Thoracic aorta (tissue), 2 donors: ENCODE measurements around the gene DNAAF5. TPM values are rescaled to one million over a fixed set of nuclear protein-coding genes. Genes with fewer than 3 reads are reported as not detected.

ENCODE experiments used
- ATAC-seq: fragments of 150-250 bp; one replicate; pipeline ENCODE4 v1.8.0; 2017; ENCODE audit warnings: low read depth; ENCODE audit not compliant: insufficient number of reproducible peaks, low FRiP score
- DNase-seq: peaks from one replicate; pipeline ENCODE4 v3.0.0-alpha.2; 2020; ENCODE audit warnings: low spot score
- H3K27ac ChIP-seq, 2 donors: fragments of 200-600 bp; sonication (generic); 1 replicate in 1 of 2; 2 replicates in 1 of 2; pipeline ENCODE4 v1.5.1; 2016; ENCODE audit warnings: mild to moderate bottlenecking in 2 of 2, moderate library complexity in 2 of 2
- H3K27me3 ChIP-seq: fragments of 200-600 bp; sonication (generic); replicated peaks from 2 replicates; pipeline ENCODE4 v1.6.0; 2016; ENCODE audit warnings: mild to moderate bottlenecking; ENCODE audit not compliant: insufficient read depth
- H3K36me3 ChIP-seq: fragments of 200-600 bp; sonication (generic); one replicate; pipeline ENCODE4 v1.5.1; 2016
- H3K4me1 ChIP-seq, 2 donors: fragments of 200-600 bp; sonication (generic); 1 replicate in 1 of 2; 2 replicates in 1 of 2; pipeline versions ENCODE4 v1.5.1 to v1.6.0; 2016; ENCODE audit warnings: low read depth in 2 of 2, mild to moderate bottlenecking in 1 of 2; ENCODE audit not compliant: control insufficient read depth in 1 of 2
- H3K4me3 ChIP-seq: fragments of 200-600 bp; sonication (generic); 2 replicates; pipeline ENCODE4 v1.5.1; 2016; ENCODE audit warnings: mild to moderate bottlenecking
- H3K9me3 ChIP-seq: fragments of 200-600 bp; sonication (generic); 2 replicates; pipeline ENCODE4 v1.5.1; 2016
- total RNA-seq, 2 donors: library from RNA; depleted of rRNA; stranded (reverse); fragments of >200 nt; gene quantifications; one replicate each; pipeline versions ENCODE4 v1.1.0 to v1.2.3, GENCODE V29; 2016
- TF ChIP-seq, protein P1 (sequence below): fragments of 200-600 bp; sonication (generic); IDR thresholded peaks from one replicate; pipeline ENCODE4 v1.5.1; 2019; ENCODE audit warnings: antibody characterized with exemption

The DNAAF5 gene
- total RNA-seq, 2 donors from 2014 or later, result 16.7 to 23.4 TPM

GRCh38 chr7:683526-684205 is 42.8 kb upstream of the DNAAF5 start:
- H3K27ac ChIP-seq, result no peak overlapping the region
- H3K9me3 ChIP-seq, result peaks cover 19% of the 10 kb centered on the region
- no peaks in the 10 kb centered on the region for H3K4me1 ChIP-seq
- DNase-seq (no peak), ATAC-seq (no peak)
- H3K4me3 ChIP-seq, result no peak overlapping the region
- H3K27me3 ChIP-seq, result no peaks in the 10 kb centered on the region
- H3K36me3 ChIP-seq, result no peaks in the 10 kb centered on the region
- TF ChIP-seq, protein P1, sequence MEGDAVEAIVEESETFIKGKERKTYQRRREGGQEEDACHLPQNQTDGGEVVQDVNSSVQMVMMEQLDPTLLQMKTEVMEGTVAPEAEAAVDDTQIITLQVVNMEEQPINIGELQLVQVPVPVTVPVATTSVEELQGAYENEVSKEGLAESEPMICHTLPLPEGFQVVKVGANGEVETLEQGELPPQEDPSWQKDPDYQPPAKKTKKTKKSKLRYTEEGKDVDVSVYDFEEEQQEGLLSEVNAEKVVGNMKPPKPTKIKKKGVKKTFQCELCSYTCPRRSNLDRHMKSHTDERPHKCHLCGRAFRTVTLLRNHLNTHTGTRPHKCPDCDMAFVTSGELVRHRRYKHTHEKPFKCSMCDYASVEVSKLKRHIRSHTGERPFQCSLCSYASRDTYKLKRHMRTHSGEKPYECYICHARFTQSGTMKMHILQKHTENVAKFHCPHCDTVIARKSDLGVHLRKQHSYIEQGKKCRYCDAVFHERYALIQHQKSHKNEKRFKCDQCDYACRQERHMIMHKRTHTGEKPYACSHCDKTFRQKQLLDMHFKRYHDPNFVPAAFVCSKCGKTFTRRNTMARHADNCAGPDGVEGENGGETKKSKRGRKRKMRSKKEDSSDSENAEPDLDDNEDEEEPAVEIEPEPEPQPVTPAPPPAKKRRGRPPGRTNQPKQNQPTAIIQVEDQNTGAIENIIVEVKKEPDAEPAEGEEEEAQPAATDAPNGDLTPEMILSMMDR, result no peak

GRCh38 chr7:684416-684815 is 42.1 kb upstream of the DNAAF5 start:
- TF ChIP-seq, protein P1, result no peak
- no peak overlapping the region for H3K4me3 ChIP-seq
- ATAC-seq (no peak), DNase-seq (no peak)
- H3K4me1 ChIP-seq, result no peaks in the 10 kb centered on the region
- peaks cover 26% of the 10 kb centered on the region for H3K9me3 ChIP-seq
- H3K36me3 ChIP-seq, result no peaks in the 10 kb centered on the region
- no peaks in the 10 kb centered on the region for H3K27me3 ChIP-seq
- H3K27ac ChIP-seq, result no peak overlapping the region

GRCh38 chr7:685540-685939 is 41.0 kb upstream of the DNAAF5 start:
- no peaks in the 10 kb centered on the region for H3K36me3 ChIP-seq
- TF ChIP-seq, protein P1, result no peak
- peaks cover 26% of the 10 kb centered on the region for H3K9me3 ChIP-seq
- H3K4me3 ChIP-seq, result no peak overlapping the region
- DNase-seq (no peak), ATAC-seq (no peak)
- H3K4me1 ChIP-seq, result no peaks in the 10 kb centered on the region
- H3K27me3 ChIP-seq, result no peaks in the 10 kb centered on the region
- H3K27ac ChIP-seq, result no peak overlapping the region

DNA sequence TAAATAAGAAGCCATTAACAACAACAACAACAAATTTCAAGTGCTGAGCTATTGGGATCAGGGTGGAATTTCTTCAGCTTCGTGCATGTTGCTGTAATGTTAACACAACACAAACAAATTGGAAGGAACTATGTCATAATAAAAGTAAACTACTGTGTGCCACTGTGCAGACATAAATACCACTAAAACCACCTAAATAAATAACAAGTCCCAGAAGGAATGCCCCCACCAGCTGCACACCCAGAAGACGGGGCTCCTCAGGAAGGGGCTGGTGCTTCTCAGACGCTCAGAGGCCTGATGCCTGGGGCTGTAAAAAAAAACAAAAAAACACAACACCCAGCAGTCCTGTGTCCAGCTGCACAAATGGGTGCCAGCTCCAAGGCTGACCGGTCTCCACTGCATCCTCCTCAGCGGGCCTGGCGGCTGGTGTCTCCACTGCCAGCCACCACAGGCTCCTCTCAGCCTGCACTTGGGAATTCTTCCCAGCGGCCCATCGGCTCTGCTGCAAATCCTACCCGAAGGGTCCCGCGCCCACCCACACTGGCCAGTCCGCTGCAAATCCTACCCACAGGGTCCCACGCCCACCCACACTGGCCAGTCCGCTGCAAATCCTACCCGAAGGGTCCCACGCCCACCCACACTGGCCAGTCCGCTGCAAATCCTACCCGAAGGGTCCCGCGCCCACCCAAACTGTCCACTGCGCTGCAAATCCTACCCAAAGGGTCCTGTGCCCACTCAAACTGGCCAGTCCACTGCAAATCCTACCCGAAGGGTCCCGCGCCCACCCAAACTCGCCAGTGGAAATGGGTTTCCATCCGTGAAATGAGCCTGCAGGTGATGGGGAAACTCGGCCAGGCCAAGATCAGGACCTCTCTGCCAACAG is 35.8 kb upstream of the DNAAF5 start:
- Histone ChIP-seq H3K36me3 (no peaks in the 10 kb centered on the region), H3K27me3 (no peaks in the 10 kb centered on the region), H3K27ac (no peak overlapping the region), H3K9me3 (peaks cover 22% of the 10 kb centered on the region), H3K4me1 (no peaks in the 10 kb centered on the region), H3K4me3 (no peak overlapping the region)
- ATAC-seq (no peak), DNase-seq (no peak)
- TF ChIP-seq, protein P1, result no peak

DNA sequence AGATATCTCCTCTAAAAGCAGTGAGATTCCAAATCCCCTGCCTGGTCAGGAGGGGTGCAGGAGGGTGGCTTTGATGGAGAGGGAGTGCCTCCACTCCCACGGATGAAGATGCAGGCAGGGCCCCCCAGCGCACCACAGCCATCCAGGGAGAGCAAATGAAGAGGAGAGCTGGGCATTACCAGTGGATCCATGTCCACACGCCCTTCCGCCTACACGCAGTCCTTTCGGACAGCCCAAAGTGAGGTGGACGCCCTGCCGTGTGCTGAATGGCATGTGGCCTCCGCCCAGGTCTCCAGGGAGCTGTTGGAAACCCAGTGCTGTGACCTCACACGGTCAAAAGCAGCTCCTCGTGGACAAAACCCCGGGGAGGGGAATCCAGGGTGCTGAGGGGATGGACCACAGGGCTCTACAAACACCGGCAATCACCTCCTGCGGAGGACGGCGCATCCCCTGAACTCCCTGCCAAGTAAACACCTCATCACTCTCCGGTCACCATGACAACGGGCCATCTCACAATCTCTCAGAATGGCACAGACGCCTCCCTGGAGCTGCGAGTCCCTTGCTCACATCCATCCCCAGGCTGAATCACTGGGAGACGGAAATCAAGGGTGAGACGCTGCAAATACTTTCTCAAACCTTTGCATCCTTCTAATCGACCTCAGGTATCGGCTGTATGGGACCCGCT is 35.0 kb upstream of the DNAAF5 start:
- Histone ChIP-seq H3K9me3 (peaks cover 15% of the 10 kb centered on the region), H3K36me3 (no peaks in the 10 kb centered on the region), H3K27me3 (no peaks in the 10 kb centered on the region), H3K4me3 (no peak overlapping the region), H3K27ac (no peak overlapping the region), H3K4me1 (no peaks in the 10 kb centered on the region)
- no peak for DNase-seq
- ATAC-seq, result no peak
- TF ChIP-seq, protein P1, result no peak
